A673 (cell line): Measurements from ENCODE around the gene LRCH1.

Experiments
- EZH2 ChIP-seq: fragments of 200-600 bp; sonication (generic); IDR thresholded peaks from 2 replicates; pipeline ENCODE4 v1.6.1; 2017; ENCODE audit warnings: borderline replicate concordance, low read depth, mild to moderate bottlenecking, mixed read lengths, antibody characterized with exemption, low read length; ENCODE audit not compliant: poor library complexity, severe bottlenecking
- TF ChIP-seq, protein P1 (sequence below): fragments of 300-800, 200-600 bp; sonication (generic); conservative IDR thresholded peaks from 2 replicates; pipeline ENCODE4 v1.5.1; 2017; ENCODE audit warnings: low read depth, mild to moderate bottlenecking, antibody characterized with exemption, low read length, moderate library complexity, mixed read lengths

DNA sequence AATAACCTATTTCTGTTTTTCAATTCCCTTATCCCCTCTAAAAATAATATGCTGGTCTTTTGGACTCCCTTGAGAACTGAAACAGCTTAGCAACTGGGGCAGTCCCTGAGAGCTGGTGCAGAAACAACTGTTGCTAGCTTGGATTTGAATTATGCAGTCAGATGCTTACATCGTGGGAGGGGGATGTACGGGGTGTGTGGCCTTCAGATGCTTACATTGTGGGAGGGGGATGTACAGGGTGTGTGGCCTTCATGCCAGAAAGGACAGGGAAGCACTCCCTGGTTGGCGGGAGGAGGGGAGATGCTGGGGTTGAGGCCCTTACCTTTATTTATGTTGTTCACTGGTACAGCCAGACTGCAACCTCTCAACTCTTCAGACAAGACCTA lies 25.6 kb downstream of the LRCH1 start:
- TF ChIP-seq, protein P1, sequence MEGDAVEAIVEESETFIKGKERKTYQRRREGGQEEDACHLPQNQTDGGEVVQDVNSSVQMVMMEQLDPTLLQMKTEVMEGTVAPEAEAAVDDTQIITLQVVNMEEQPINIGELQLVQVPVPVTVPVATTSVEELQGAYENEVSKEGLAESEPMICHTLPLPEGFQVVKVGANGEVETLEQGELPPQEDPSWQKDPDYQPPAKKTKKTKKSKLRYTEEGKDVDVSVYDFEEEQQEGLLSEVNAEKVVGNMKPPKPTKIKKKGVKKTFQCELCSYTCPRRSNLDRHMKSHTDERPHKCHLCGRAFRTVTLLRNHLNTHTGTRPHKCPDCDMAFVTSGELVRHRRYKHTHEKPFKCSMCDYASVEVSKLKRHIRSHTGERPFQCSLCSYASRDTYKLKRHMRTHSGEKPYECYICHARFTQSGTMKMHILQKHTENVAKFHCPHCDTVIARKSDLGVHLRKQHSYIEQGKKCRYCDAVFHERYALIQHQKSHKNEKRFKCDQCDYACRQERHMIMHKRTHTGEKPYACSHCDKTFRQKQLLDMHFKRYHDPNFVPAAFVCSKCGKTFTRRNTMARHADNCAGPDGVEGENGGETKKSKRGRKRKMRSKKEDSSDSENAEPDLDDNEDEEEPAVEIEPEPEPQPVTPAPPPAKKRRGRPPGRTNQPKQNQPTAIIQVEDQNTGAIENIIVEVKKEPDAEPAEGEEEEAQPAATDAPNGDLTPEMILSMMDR, result no peak
- TF ChIP-seq EZH2, result no peak
